GM12878 (cell line): ENCODE results near the gene PRSS57. TPM values are rescaled to one million over a fixed set of nuclear protein-coding genes. Genes with fewer than 3 reads are reported as not detected.

Source experiments
- ATAC-seq: fragments of 200-7000 bp; cut with Tn5 transposase; 3 replicates; pipeline ENCODE4 v1.9.1; 2020; ENCODE audit warnings: mild to moderate bottlenecking, moderate library complexity
- BruUV-seq: library from RNA; stranded (reverse); fragments of 400-500 nt; replicated peaks from 2 replicates; lab custom pipeline; 2021; lab: Mats Ljungman, UMichigan
- CTCF ChIA-PET: fragments of 300-600 bp; sonication (Branson Sonifier 250); formaldehyde crosslinking; extraction: SDS; loops from one replicate; lab custom pipeline; 2021; ENCODE audit warnings: inconsistent platforms; lab: Yijun Ruan, JAX
- POLR2A ChIA-PET: fragments of 350-600 bp; formaldehyde crosslinking; extraction: SDS; loops from one replicate; lab custom pipeline; 2021; ENCODE audit warnings: inconsistent platforms; lab: Charles Lee
- RAD21 ChIA-PET: fragments of 300-600 bp; sonication (Branson Sonifier 250); formaldehyde crosslinking; loops from one replicate; lab custom pipeline; 2023; ENCODE audit warnings: antibody characterized with exemption; ENCODE audit not compliant: unreplicated experiment; lab: Charles Lee
- SMC1A ChIA-PET: fragments of 300-600 bp; sonication (Branson Sonifier 250); formaldehyde crosslinking; loops from one replicate; lab custom pipeline; 2023; ENCODE audit not compliant: unreplicated experiment, uncharacterized antibody; lab: Charles Lee
- DNase-seq: peaks from one replicate; pipeline ENCODE4 v3.0.0-alpha.2; 2011; ENCODE audit warnings: low read depth, low spot score
- FAIRE-seq: peaks from 3 replicates; lab custom pipeline; 2011; peaks lifted over from hg19 to GRCh38; lab: Jason Lieb, UNC
- H2AFZ ChIP-seq: 2 replicates; pipeline ENCODE4 v1.6.0; 2011; ENCODE audit warnings: low read depth, low read length, control low read depth; ENCODE audit not compliant: control insufficient read depth
- H3K27ac ChIP-seq: 2 replicates; pipeline ENCODE4 v1.5.1; 2011; ENCODE audit warnings: control low read depth; ENCODE audit not compliant: control insufficient read depth, insufficient read depth
- H3K27me3 ChIP-seq, 2 experiments: replicated peaks in 1 of 2; 2 replicates each; pipeline versions ENCODE4 v1.6.0 to v1.6.1; 2011; ENCODE audit warnings: low read length in 1 of 2; ENCODE audit not compliant: control insufficient read depth in 2 of 2, insufficient read depth in 2 of 2
- H3K36me3 ChIP-seq, 2 experiments: 2 replicates each; pipeline ENCODE4 v1.5.1; 2011; ENCODE audit warnings: low read length in 1 of 2; ENCODE audit not compliant: control insufficient read depth in 2 of 2, insufficient read depth in 2 of 2
- H3K4me1 ChIP-seq: 2 replicates; pipeline ENCODE4 v1.6.1; 2011; ENCODE audit warnings: mild to moderate bottlenecking, low read length, moderate library complexity, mixed read lengths; ENCODE audit not compliant: control insufficient read depth, insufficient read depth
- H3K4me2 ChIP-seq: 2 replicates; pipeline ENCODE4 v1.6.0; 2011; ENCODE audit warnings: control low read depth; ENCODE audit not compliant: control insufficient read depth, insufficient read depth
- H3K4me3 ChIP-seq: fragments of 200-600 bp; sonication (generic); 2 replicates; pipeline ENCODE4 v1.5.1; 2016
- H3K79me2 ChIP-seq: 2 replicates; pipeline ENCODE4 v1.6.0; 2011; ENCODE audit warnings: low read length; ENCODE audit not compliant: control insufficient read depth, insufficient read depth
- H3K9ac ChIP-seq: 2 replicates; pipeline ENCODE4 v1.8.0; 2011; ENCODE audit warnings: low read length, control low read depth, mixed read lengths; ENCODE audit not compliant: control insufficient read depth, insufficient read depth
- H3K9me3 ChIP-seq: replicated peaks from 3 replicates; pipeline ENCODE4 v1.5.1; 2011; ENCODE audit warnings: mild to moderate bottlenecking, low read length; ENCODE audit not compliant: control insufficient read depth, insufficient read depth
- H4K20me1 ChIP-seq: 2 replicates; pipeline ENCODE4 v1.6.0; 2011; ENCODE audit not compliant: control insufficient read depth, insufficient read depth
- CBX5 ChIP-seq: sonication (generic); IDR thresholded peaks from 2 replicates; pipeline ENCODE4 v1.6.1; 2016; ENCODE audit warnings: low read depth, moderate library complexity, mild to moderate bottlenecking, inconsistent platforms
- CEBPB ChIP-seq, 2 experiments: fragments of 150-350 bp in 1 of 2; IDR thresholded peaks; 2 replicates each; pipeline ENCODE4 v1.6.1; 2012 to 2014; ENCODE audit warnings: low read depth in 2 of 2, low read length in 2 of 2, borderline replicate concordance in 1 of 2, inconsistent platforms in 1 of 2
- EP300 ChIP-seq, 2 experiments: fragments of 150-350 bp in 1 of 2; IDR thresholded peaks; 2 replicates each; pipeline ENCODE4 v1.6.1; 2011 to 2012; ENCODE audit warnings: low read depth in 2 of 2, low read length in 2 of 2, borderline replicate concordance in 1 of 2, improper control_type of control experiment in 1 of 2, inconsistent platforms in 1 of 2; ENCODE audit not compliant: control insufficient read depth in 1 of 2
- GATAD2B ChIP-seq: fragments of 450-650 bp; conservative IDR thresholded peaks from 2 replicates; pipeline ENCODE4 v1.6.1; 2017; ENCODE audit warnings: low read depth, mild to moderate bottlenecking, moderate library complexity
- HDGF ChIP-seq: fragments of 450-650 bp; IDR thresholded peaks from 2 replicates; pipeline ENCODE4 v1.6.1; 2016; ENCODE audit warnings: antibody characterized with exemption
- NR2C2 ChIP-seq: IDR thresholded peaks from 2 replicates; pipeline ENCODE4 v1.6.1; 2011; ENCODE audit warnings: borderline replicate concordance, low read depth; ENCODE audit not compliant: control insufficient read depth, insufficient read length
- POU2F2 ChIP-seq: IDR thresholded peaks from 3 replicates; pipeline ENCODE4 v1.6.1; 2011; ENCODE audit warnings: low read depth, mild to moderate bottlenecking, low read length, borderline replicate concordance
- SP1 ChIP-seq: IDR thresholded peaks from one replicate; pipeline ENCODE4 v1.6.1; 2011; ENCODE audit warnings: low read depth, low read length
- SREBF2 ChIP-seq: IDR thresholded peaks from 2 replicates; pipeline ENCODE4 v1.6.1; 2012; ENCODE audit warnings: mild to moderate bottlenecking, low read length
- TCF12 ChIP-seq: IDR thresholded peaks from 2 replicates; pipeline ENCODE4 v1.6.1; 2011; ENCODE audit warnings: low read depth, mild to moderate bottlenecking, low read length
- ZBED1 ChIP-seq: IDR thresholded peaks from 2 replicates; pipeline ENCODE4 v1.6.1; 2016; ENCODE audit warnings: borderline replicate concordance
- ZNF217 ChIP-seq: fragments of 450-650 bp; IDR thresholded peaks from 2 replicates; pipeline ENCODE4 v1.6.1; 2017; ENCODE audit warnings: antibody characterized with exemption, mild to moderate bottlenecking
- WGBS: methylation state at CpG from one replicate; pipeline ENCODE4 v1.1.6; 2016; ENCODE audit warnings: low lambda C conversion rate; ENCODE audit not compliant: insufficient replicate concordance, insufficient coverage; ENCODE audit errors: missing lambda C conversion rate; 5-methylcytosine and 5-hydroxymethylcytosine counted together
- in situ Hi-C: fragments of 300-500 bp; cut with MboI; formaldehyde crosslinking; loops from 9 replicates; pipeline ENCODE4 v1.14.3; 2018; ENCODE audit warnings: mixed read lengths
- intact Hi-C: fragments of 100-400 bp; cut with micrococcal nuclease; formaldehyde crosslinking; loops from one replicate; pipeline ENCODE4 v1.14.2; 2022; ENCODE audit not compliant: unreplicated experiment
- polyA plus RNA-seq, 11 experiments: library from polyadenylated mRNA; depleted of rRNA in 4 of 11; unstranded in 6 of 11; stranded (reverse) in 5 of 11; fragments of >200 nt; fragmentation: Nextera tagmentation in 4 of 11; fragmentation: Illumina TruSeq in 1 of 11; extraction: Ambion mirVana in 4 of 11; extraction: Trizol in 1 of 11; gene quantifications; 1 replicate in 1 of 11; 2 replicates in 10 of 11; pipeline versions ENCODE4 v1.2.1 to v1.2.3, GENCODE V29; 2011 to 2016; ENCODE audit warnings: inconsistent platforms in 2 of 11, missing spikeins in 2 of 11, low read depth in 1 of 11
- total RNA-seq, 4 experiments: library from RNA; depleted of rRNA in 3 of 4; stranded (reverse); fragments of >200 nt in 3 of 4; fragmentation: Illumina TruSeq in 1 of 4; extraction: Trizol in 1 of 4; gene quantifications; 2 replicates each; pipeline versions ENCODE4 v1.2.1 to v1.2.3, GENCODE V29; 2013 to 2021
- TF ChIP-seq, protein P1 (sequence below): fragments of 150-350 bp; IDR thresholded peaks from 2 replicates; pipeline ENCODE4 v1.6.1; 2014; ENCODE audit warnings: mild to moderate bottlenecking, low read depth, low read length
- TF ChIP-seq, protein P2 (sequence below): fragments of 450-650 bp; IDR thresholded peaks from 2 replicates; pipeline ENCODE4 v1.6.1; 2017; ENCODE audit warnings: antibody characterized with exemption, mild to moderate bottlenecking, moderate library complexity
- TF ChIP-seq, protein P3 (sequence below): fragments of 450-650 bp; IDR thresholded peaks from 2 replicates; pipeline ENCODE4 v1.6.1; 2018; ENCODE audit warnings: borderline replicate concordance, mild to moderate bottlenecking; ENCODE audit not compliant: partially characterized antibody
- TF ChIP-seq, protein P4 (sequence below): IDR thresholded peaks from 2 replicates; pipeline ENCODE4 v1.6.1; 2012; ENCODE audit warnings: low read depth, low read length, improper control_type of control experiment

PRSS57 gene
- total and polyA plus RNA-seq, 10 of the 15 experiments (the other 5 are each of a cell fraction or from before 2014, with no cell fraction given): not detected

DNA sequence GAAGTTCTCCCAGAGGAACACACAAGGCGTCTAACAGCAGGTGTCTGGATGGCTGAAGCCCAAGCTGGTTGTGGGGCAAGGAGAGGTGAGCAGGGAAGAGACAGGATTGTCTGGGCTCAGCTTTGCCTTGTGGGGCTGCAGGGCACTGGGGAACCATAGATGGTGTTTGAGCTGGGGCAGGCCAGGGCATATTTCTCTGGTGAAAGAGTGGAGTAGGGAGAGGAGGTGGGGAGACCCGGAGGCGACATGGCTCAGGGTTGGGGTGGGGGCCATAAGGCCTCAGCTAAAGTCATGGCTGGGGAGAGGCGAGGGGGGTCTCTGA is 8.0 kb upstream of the PRSS57 start:
- no peaks in the 10 kb centered on the region for H3K4me1 ChIP-seq
- no peaks in the 10 kb centered on the region for H4K20me1 ChIP-seq
- ChIA-PET POLR2A (no interaction called here), SMC1A (no interaction called here), RAD21 (no interaction called here), CTCF (interaction anchor here (1.4 to 1.8 kb wide), 2 partner anchors 26 to 31 kb away, joined by 3 to 4 read pairs; no protein-coding TSS in a partner anchor)
- in situ Hi-C loops (no loop called here), intact Hi-C loops (loop anchor here (2.0 kb wide), 1 partner anchor 22 kb away; no protein-coding TSS in a partner anchor)
- no peaks in the 10 kb centered on the region; the same call in 2 of the 3 replicates for H3K9me3 ChIP-seq
- no TSS peak for BruUV-seq
- DNase-seq (no peak), FAIRE-seq (no peak), ATAC-seq (no peak; the same call in 2 of the 3 replicates)
- no peak overlapping the region for H3K27ac ChIP-seq
- no peak overlapping the region for H3K9ac ChIP-seq
- WGBS: 3% methylated on average over 4 of the region's 4 CpGs
- H3K27me3 ChIP-seq: peaks cover 0 to 2% of the 10 kb centered on the region in 2 experiments; a peak in 2 of 4 replicates
- no peaks in the 10 kb centered on the region for H3K79me2 ChIP-seq
- no peaks in the 10 kb centered on the region for H3K36me3 ChIP-seq
- H3K4me2 ChIP-seq: no peak overlapping the region
- no peak overlapping the region for H3K4me3 ChIP-seq
- H2AFZ ChIP-seq: no peak overlapping the region
- TF ChIP-seq SP1 (no peak), NR2C2 (no peak), SREBF2 (no peak), CEBPB (IDR thresholded peaks at IDR 0.05; ENCODE audit: borderline replicate concordance in 1 of 2, low read depth in 2 of 2, low read length in 2 of 2) (no peak), TCF12 (no peak), ZNF217 (no peak), ZBED1 (no peak), EP300 (IDR thresholded peaks at IDR 0.05; ENCODE audit: borderline replicate concordance in 1 of 2, control insufficient read depth in 1 of 2, low read depth in 2 of 2, low read length in 2 of 2) (no peak), CBX5 (no peak), GATAD2B (no peak), HDGF (no peak), POU2F2 (no peak)
- TF ChIP-seq, protein P1, sequence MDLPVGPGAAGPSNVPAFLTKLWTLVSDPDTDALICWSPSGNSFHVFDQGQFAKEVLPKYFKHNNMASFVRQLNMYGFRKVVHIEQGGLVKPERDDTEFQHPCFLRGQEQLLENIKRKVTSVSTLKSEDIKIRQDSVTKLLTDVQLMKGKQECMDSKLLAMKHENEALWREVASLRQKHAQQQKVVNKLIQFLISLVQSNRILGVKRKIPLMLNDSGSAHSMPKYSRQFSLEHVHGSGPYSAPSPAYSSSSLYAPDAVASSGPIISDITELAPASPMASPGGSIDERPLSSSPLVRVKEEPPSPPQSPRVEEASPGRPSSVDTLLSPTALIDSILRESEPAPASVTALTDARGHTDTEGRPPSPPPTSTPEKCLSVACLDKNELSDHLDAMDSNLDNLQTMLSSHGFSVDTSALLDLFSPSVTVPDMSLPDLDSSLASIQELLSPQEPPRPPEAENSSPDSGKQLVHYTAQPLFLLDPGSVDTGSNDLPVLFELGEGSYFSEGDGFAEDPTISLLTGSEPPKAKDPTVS: no peak
- TF ChIP-seq, protein P2, sequence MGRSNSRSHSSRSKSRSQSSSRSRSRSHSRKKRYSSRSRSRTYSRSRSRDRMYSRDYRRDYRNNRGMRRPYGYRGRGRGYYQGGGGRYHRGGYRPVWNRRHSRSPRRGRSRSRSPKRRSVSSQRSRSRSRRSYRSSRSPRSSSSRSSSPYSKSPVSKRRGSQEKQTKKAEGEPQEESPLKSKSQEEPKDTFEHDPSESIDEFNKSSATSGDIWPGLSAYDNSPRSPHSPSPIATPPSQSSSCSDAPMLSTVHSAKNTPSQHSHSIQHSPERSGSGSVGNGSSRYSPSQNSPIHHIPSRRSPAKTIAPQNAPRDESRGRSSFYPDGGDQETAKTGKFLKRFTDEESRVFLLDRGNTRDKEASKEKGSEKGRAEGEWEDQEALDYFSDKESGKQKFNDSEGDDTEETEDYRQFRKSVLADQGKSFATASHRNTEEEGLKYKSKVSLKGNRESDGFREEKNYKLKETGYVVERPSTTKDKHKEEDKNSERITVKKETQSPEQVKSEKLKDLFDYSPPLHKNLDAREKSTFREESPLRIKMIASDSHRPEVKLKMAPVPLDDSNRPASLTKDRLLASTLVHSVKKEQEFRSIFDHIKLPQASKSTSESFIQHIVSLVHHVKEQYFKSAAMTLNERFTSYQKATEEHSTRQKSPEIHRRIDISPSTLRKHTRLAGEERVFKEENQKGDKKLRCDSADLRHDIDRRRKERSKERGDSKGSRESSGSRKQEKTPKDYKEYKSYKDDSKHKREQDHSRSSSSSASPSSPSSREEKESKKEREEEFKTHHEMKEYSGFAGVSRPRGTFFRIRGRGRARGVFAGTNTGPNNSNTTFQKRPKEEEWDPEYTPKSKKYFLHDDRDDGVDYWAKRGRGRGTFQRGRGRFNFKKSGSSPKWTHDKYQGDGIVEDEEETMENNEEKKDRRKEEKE: no peak
- TF ChIP-seq, protein P3, sequence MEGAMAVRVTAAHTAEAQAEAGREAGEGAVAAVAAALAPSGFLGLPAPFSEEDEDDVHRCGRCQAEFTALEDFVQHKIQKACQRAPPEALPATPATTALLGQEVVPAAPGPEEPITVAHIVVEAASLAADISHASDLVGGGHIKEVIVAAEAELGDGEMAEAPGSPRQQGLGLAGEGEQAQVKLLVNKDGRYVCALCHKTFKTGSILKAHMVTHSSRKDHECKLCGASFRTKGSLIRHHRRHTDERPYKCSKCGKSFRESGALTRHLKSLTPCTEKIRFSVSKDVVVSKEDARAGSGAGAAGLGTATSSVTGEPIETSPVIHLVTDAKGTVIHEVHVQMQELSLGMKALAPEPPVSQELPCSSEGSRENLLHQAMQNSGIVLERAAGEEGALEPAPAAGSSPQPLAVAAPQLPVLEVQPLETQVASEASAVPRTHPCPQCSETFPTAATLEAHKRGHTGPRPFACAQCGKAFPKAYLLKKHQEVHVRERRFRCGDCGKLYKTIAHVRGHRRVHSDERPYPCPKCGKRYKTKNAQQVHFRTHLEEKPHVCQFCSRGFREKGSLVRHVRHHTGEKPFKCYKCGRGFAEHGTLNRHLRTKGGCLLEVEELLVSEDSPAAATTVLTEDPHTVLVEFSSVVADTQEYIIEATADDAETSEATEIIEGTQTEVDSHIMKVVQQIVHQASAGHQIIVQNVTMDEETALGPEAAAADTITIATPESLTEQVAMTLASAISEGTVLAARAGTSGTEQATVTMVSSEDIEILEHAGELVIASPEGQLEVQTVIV: no peak
- TF ChIP-seq, protein P4, sequence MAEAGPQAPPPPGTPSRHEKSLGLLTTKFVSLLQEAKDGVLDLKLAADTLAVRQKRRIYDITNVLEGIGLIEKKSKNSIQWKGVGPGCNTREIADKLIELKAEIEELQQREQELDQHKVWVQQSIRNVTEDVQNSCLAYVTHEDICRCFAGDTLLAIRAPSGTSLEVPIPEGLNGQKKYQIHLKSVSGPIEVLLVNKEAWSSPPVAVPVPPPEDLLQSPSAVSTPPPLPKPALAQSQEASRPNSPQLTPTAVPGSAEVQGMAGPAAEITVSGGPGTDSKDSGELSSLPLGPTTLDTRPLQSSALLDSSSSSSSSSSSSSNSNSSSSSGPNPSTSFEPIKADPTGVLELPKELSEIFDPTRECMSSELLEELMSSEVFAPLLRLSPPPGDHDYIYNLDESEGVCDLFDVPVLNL: no peak
